HPDE6-E6E7 (cell line): Measurements from ENCODE around the gene SLC6A20.

Source experiments
- DNase-seq: peaks from one replicate; pipeline ENCODE4 v3.0.0; 2011; ENCODE audit warnings: missing footprints; ENCODE audit errors: extremely low spot score

Gene SLC6A20

GRCh38 chr3:45800611-45801010 lies 4.3 kb upstream of the SLC6A20 start:
- no peak for DNase-seq

GRCh38 chr3:45799586-45799985 lies 3.2 kb upstream of the SLC6A20 start:
- DNase-seq, result no peak

- DNase-seq, result no peak
Measured at GRCh38 chr3:45798034-45798433, 1.7 kb upstream of the SLC6A20 start.

GRCh38 chr3:45796902-45797637 lies 734 bp upstream of the SLC6A20 start:
- DNase-seq, result no peak

- no peak for DNase-seq
Measured at GRCh38 chr3:45795509-45795881, 841 bp downstream of the SLC6A20 start.

GRCh38 chr3:45794660-45795059 lies 1.7 kb downstream of the SLC6A20 start:
- DNase-seq, result no peak

GRCh38 chr3:45794177-45794560 lies 2.2 kb downstream of the SLC6A20 start:
- no peak for DNase-seq

GRCh38 chr3:45793482-45794176 lies 2.7 kb downstream of the SLC6A20 start:
- DNase-seq, result no peak

GRCh38 chr3:45792516-45793172 lies 3.7 kb downstream of the SLC6A20 start:
- no peak for DNase-seq

- no peak for DNase-seq
Measured at GRCh38 chr3:45792036-45792435, 4.3 kb downstream of the SLC6A20 start.

- no peak for DNase-seq
Measured at GRCh38 chr3:45790596-45790995, 5.7 kb downstream of the SLC6A20 start.

- no peak for DNase-seq
Measured at GRCh38 chr3:45789235-45789812, 7.0 kb downstream of the SLC6A20 start.

GRCh38 chr3:45787551-45787950 lies 8.8 kb downstream of the SLC6A20 start:
- no peak for DNase-seq

- no peak for DNase-seq
Measured at GRCh38 chr3:45786801-45787495, 9.4 kb downstream of the SLC6A20 start.

- no peak for DNase-seq
Measured at GRCh38 chr3:45785605-45786150, 10.7 kb downstream of the SLC6A20 start.

GRCh38 chr3:45783667-45784066 lies 12.7 kb downstream of the SLC6A20 start:
- no peak for DNase-seq

- DNase-seq, result no peak
Measured at GRCh38 chr3:45782381-45782780, 14.0 kb downstream of the SLC6A20 start.

GRCh38 chr3:45781841-45782240 lies 14.5 kb downstream of the SLC6A20 start:
- DNase-seq, result no peak

- no peak for DNase-seq
Measured at GRCh38 chr3:45781271-45781670, 15.1 kb downstream of the SLC6A20 start.

GRCh38 chr3:45779746-45780735 lies 16.3 kb downstream of the SLC6A20 start:
- DNase-seq, result no peak
